ENCODE data around the gene OTULIN.

OTULIN gene

GRCh38 chr5:14674983-14675854 is 10.7 kb downstream of the OTULIN start:
- H3K27me3 Mint-ChIP-seq, result no peaks in the 10 kb centered on the region
- peak overlapping the region; percentile 55 for H3K4me3 Mint-ChIP-seq
- peaks cover 88% of the 10 kb centered on the region for H3K4me1 Mint-ChIP-seq (ENCODE audit: low read depth)
- no peaks in the 10 kb centered on the region for H3K9me3 Mint-ChIP-seq
- H3K27ac Mint-ChIP-seq, result peak overlapping the region; percentile 92
- H3K36me3 Mint-ChIP-seq (ENCODE audit: low read depth), result peaks cover 80% of the 10 kb centered on the region

- peaks cover 84% of the 10 kb centered on the region for H3K36me3 Mint-ChIP-seq (ENCODE audit: low read depth)
- peaks cover 86% of the 10 kb centered on the region for H3K4me1 Mint-ChIP-seq (ENCODE audit: low read depth)
- peak overlapping the region; percentile 55 for H3K4me3 Mint-ChIP-seq
- peak overlapping the region; percentile 92 for H3K27ac Mint-ChIP-seq
- no peaks in the 10 kb centered on the region for H3K9me3 Mint-ChIP-seq
- H3K27me3 Mint-ChIP-seq, result no peaks in the 10 kb centered on the region
These were observed 11.4 kb downstream of the OTULIN start for GRCh38 chr5:14675865-14676300.

GRCh38 chr5:14676320-14676719 is 11.8 kb downstream of the OTULIN start:
- Mint-ChIP-seq H3K4me1 (ENCODE audit: low read depth) (peaks cover 82% of the 10 kb centered on the region), H3K27me3 (no peaks in the 10 kb centered on the region), H3K36me3 (ENCODE audit: low read depth) (peaks cover 83% of the 10 kb centered on the region), H3K9me3 (no peaks in the 10 kb centered on the region), H3K27ac (peak overlapping the region; percentile 92), H3K4me3 (peak overlapping the region; percentile 55)

GRCh38 chr5:14678773-14679334 is 14.3 kb downstream of the OTULIN start:
- Mint-ChIP-seq H3K9me3 (no peaks in the 10 kb centered on the region), H3K4me3 (no peak overlapping the region), H3K27me3 (no peaks in the 10 kb centered on the region), H3K27ac (peak overlapping the region; percentile 31), H3K36me3 (ENCODE audit: low read depth) (peaks cover 83% of the 10 kb centered on the region), H3K4me1 (ENCODE audit: low read depth) (peaks cover 56% of the 10 kb centered on the region)

- no peaks in the 10 kb centered on the region for H3K27me3 Mint-ChIP-seq
- H3K4me3 Mint-ChIP-seq, result no peak overlapping the region
- peaks cover 49% of the 10 kb centered on the region for H3K4me1 Mint-ChIP-seq (ENCODE audit: low read depth)
- H3K27ac Mint-ChIP-seq, result no peak overlapping the region
- H3K36me3 Mint-ChIP-seq (ENCODE audit: low read depth), result peaks cover 80% of the 10 kb centered on the region
- no peaks in the 10 kb centered on the region for H3K9me3 Mint-ChIP-seq
These were observed 15.1 kb downstream of the OTULIN start for GRCh38 chr5:14679595-14679994.

- no peaks in the 10 kb centered on the region for H3K27me3 Mint-ChIP-seq
- peaks cover 48% of the 10 kb centered on the region for H3K4me1 Mint-ChIP-seq (ENCODE audit: low read depth)
- H3K9me3 Mint-ChIP-seq, result no peaks in the 10 kb centered on the region
- H3K4me3 Mint-ChIP-seq, result no peak overlapping the region
- H3K36me3 Mint-ChIP-seq (ENCODE audit: low read depth), result peaks cover 77% of the 10 kb centered on the region
- no peak overlapping the region for H3K27ac Mint-ChIP-seq
These were observed 16.8 kb downstream of the OTULIN start for GRCh38 chr5:14681236-14681752.

- no peaks in the 10 kb centered on the region for H3K27me3 Mint-ChIP-seq
- peaks cover 77% of the 10 kb centered on the region for H3K36me3 Mint-ChIP-seq (ENCODE audit: low read depth)
- no peaks in the 10 kb centered on the region for H3K9me3 Mint-ChIP-seq
- H3K4me3 Mint-ChIP-seq, result no peak overlapping the region
- H3K4me1 Mint-ChIP-seq (ENCODE audit: low read depth), result peaks cover 30% of the 10 kb centered on the region
- no peak overlapping the region for H3K27ac Mint-ChIP-seq
These were observed 19.5 kb downstream of the OTULIN start for GRCh38 chr5:14683906-14684455.

GRCh38 chr5:14684757-14685156 is 20.2 kb downstream of the OTULIN start:
- no peaks in the 10 kb centered on the region for H3K27me3 Mint-ChIP-seq
- no peak overlapping the region for H3K27ac Mint-ChIP-seq
- H3K4me3 Mint-ChIP-seq, result no peak overlapping the region
- H3K9me3 Mint-ChIP-seq, result peaks cover 3% of the 10 kb centered on the region
- H3K36me3 Mint-ChIP-seq (ENCODE audit: low read depth), result peaks cover 79% of the 10 kb centered on the region
- peaks cover 27% of the 10 kb centered on the region for H3K4me1 Mint-ChIP-seq (ENCODE audit: low read depth)

GRCh38 chr5:14685757-14686156 is 21.2 kb downstream of the OTULIN start:
- peaks cover 4% of the 10 kb centered on the region for H3K9me3 Mint-ChIP-seq
- peaks cover 21% of the 10 kb centered on the region for H3K4me1 Mint-ChIP-seq (ENCODE audit: low read depth)
- H3K4me3 Mint-ChIP-seq, result peak overlapping the region; percentile 30
- peak overlapping the region; percentile 80 for H3K27ac Mint-ChIP-seq
- peaks cover 82% of the 10 kb centered on the region for H3K36me3 Mint-ChIP-seq (ENCODE audit: low read depth)
- no peaks in the 10 kb centered on the region for H3K27me3 Mint-ChIP-seq

- Mint-ChIP-seq H3K27me3 (no peaks in the 10 kb centered on the region), H3K27ac (no peak overlapping the region), H3K4me3 (no peak overlapping the region)
These were observed 22.0 kb downstream of the OTULIN start for GRCh38 chr5:14686517-14686916.

GRCh38 chr5:14687023-14687665 is 22.6 kb downstream of the OTULIN start:
- H3K27ac Mint-ChIP-seq, result no peak overlapping the region
- H3K4me1 Mint-ChIP-seq (ENCODE audit: low read depth), result peaks cover 21% of the 10 kb centered on the region
- H3K36me3 Mint-ChIP-seq (ENCODE audit: low read depth), result peaks cover 84% of the 10 kb centered on the region
- peaks cover 4% of the 10 kb centered on the region for H3K9me3 Mint-ChIP-seq
- no peak overlapping the region for H3K4me3 Mint-ChIP-seq
- no peaks in the 10 kb centered on the region for H3K27me3 Mint-ChIP-seq

More at GRCh38 chr5:14686517-14686916, 22.0 kb downstream of the OTULIN start:
- Mint-ChIP-seq H3K9me3 (peaks cover 4% of the 10 kb centered on the region), H3K4me1 (ENCODE audit: low read depth) (peaks cover 21% of the 10 kb centered on the region), H3K36me3 (ENCODE audit: low read depth) (peaks cover 84% of the 10 kb centered on the region)

- Mint-ChIP-seq H3K27me3 (no peaks in the 10 kb centered on the region), H3K4me1 (ENCODE audit: low read depth) (peaks cover 4% of the 10 kb centered on the region), H3K4me3 (no peak overlapping the region), H3K9me3 (peaks cover 4% of the 10 kb centered on the region), H3K36me3 (ENCODE audit: low read depth) (peaks cover 88% of the 10 kb centered on the region), H3K27ac (no peak overlapping the region)
These were observed 28.6 kb downstream of the OTULIN start for GRCh38 chr5:14693070-14693469.

- no peaks in the 10 kb centered on the region for H3K9me3 Mint-ChIP-seq
- no peak overlapping the region for H3K27ac Mint-ChIP-seq
- H3K4me1 Mint-ChIP-seq (ENCODE audit: low read depth), result peaks cover 22% of the 10 kb centered on the region
- no peaks in the 10 kb centered on the region for H3K27me3 Mint-ChIP-seq
- no peak overlapping the region for H3K4me3 Mint-ChIP-seq
- H3K36me3 Mint-ChIP-seq (ENCODE audit: low read depth), result peaks cover 88% of the 10 kb centered on the region
These were observed 30.6 kb downstream of the OTULIN start for GRCh38 chr5:14695152-14695551.

- Mint-ChIP-seq H3K4me1 (ENCODE audit: low read depth) (peaks cover 28% of the 10 kb centered on the region), H3K27me3 (no peaks in the 10 kb centered on the region), H3K4me3 (no peak overlapping the region), H3K27ac (no peak overlapping the region), H3K36me3 (ENCODE audit: low read depth) (peaks cover 80% of the 10 kb centered on the region), H3K9me3 (no peaks in the 10 kb centered on the region)
These were observed 31.5 kb downstream of the OTULIN start for GRCh38 chr5:14696057-14696456.

- Mint-ChIP-seq H3K27ac (no peak overlapping the region), H3K27me3 (no peaks in the 10 kb centered on the region), H3K4me1 (ENCODE audit: low read depth) (peaks cover 35% of the 10 kb centered on the region), H3K4me3 (no peak overlapping the region), H3K9me3 (no peaks in the 10 kb centered on the region), H3K36me3 (ENCODE audit: low read depth) (peaks cover 77% of the 10 kb centered on the region)
These were observed 32.3 kb downstream of the OTULIN start for GRCh38 chr5:14696851-14697250.

All from stimulated activated naive CD8-positive, alpha-beta T cell treated with anti-CD3 and anti-CD28 coated beads, Interleukin-15, Interleukin-2, amounts not matched to agents 100 ng/mL and 50 ng/mL, for 24 hours (primary cell).